HG02763 (cell line): Measurements from ENCODE around the gene RPA1.
"Not testable (repeated sequence)": the region's sequence is repeated elsewhere in the genome, so short reads cannot be mapped to it uniquely, and the experiment has no call there.

ENCODE experiments used
- ATAC-seq: cut with Tn5 transposase; IDR thresholded peaks from one replicate; pipeline ENCODE4 v1.9.1; 2021; ENCODE audit warnings: mild to moderate bottlenecking, moderate library complexity; ENCODE audit not compliant: unreplicated experiment

The RPA1 gene

GRCh38 chr17:1875597-1875996 is 45.8 kb downstream of the RPA1 start:
- no peak for ATAC-seq

DNA sequence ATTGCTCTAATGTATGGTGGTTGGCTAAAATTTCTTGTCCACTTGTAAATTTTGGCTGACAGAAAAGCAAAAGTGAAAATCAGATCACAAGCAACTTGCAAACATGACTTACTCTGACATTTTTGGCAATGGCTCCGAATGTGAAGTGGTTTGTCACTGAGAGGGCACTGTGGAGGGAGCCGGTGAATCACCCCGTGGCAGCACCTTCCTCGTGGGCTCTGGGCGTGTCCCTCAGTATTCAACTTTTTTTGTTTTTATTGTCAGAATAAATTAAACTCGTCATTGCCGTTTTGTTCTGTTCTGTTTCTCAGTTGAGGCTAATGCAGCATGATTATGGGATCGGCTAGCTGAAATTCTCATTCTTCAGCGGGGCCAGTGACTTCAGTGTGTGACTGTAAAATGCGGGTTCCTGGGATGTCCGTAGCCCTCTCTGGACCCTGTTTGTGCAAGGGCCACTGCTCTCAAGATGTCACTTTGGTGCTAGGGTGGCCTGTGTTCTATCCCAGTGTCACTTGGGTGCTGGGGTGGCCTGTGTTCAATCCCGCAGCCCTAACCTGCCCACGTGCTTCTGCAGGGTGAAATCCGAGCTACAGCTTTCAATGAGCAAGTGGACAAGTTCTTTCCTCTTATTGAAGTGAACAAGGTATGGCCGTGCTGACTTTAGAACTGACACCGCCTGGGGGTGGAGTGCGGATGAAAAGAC is 48.8 kb downstream of the RPA1 start:
- no peak for ATAC-seq

- no peak for ATAC-seq
Measured at GRCh38 chr17:1880851-1881630, 51.2 kb downstream of the RPA1 start.

DNA sequence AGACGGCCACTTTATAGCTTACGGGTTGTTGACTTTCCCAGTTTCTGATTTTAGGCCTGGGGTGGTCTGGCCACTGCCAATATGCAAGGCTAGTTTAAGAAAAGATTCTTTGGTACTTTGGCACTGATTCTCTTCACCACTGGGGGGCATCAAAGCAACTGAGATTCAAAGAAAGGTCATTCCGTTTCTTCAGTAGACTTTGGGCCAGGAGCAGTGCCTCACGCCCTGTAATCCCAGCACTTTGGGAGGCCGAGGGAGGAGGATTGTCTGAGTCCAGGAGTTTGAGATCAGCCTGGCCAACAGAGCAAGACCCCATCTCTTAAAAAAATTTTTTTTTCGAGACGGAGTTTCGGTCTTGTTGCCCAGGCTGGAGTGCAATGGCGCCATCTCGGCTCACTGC is 53.0 kb downstream of the RPA1 start:
- ATAC-seq: no peak

GRCh38 chr17:1883536-1883935 is 53.7 kb downstream of the RPA1 start:
- no peak for ATAC-seq

DNA sequence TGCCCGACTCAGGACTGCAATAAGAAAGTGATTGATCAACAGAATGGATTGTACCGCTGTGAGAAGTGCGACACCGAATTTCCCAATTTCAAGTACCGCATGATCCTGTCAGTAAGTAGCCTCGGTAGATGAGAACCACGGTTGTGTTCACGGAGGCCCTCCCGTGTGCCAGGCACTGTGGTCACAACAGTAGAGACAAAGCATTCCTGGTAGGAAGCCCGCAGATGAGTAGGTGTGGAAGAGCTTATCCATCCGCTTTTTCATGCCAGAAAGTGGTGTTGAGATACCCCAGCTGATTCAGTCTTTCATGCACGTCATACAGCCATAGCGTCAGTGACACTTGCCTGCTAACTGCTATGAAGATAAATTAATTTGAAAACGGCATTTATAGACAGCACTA is 58.9 kb downstream of the RPA1 start:
- ATAC-seq: no peak

DNA sequence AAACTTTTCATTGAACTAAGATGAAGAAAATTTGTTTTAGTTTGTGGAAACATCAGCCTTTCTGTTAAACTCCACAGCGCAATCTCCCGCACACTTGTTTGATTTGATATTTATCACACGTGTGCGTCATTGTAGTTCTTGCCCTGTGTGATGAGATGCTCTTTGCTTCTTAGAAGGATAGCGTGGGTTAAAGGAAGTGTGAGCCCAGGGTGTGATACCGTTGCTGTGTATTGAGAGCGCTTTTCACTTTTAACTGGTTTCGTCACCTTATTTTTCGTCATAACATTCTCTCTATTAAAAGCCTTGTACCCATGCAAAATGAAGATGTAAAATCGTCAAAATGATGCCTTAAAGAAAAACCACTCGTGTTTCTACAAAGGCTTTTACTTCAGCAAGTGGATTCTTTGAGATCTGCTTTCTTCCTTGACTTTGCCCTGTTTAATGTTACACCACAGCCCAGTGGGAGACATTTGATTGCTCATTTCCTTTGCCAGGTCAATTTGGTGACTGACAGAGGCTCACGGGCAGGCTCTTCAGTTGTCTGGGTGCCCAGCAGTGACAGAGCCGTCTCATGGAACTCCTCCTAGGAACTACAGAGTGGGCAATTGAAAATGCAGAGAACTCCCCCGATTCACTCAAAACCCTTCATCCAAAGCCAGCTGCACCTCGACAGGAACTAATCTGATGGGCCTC is 61.1 kb downstream of the RPA1 start:
- no peak for ATAC-seq

GRCh38 chr17:1894753-1895339 is 65.0 kb downstream of the RPA1 start:
- no peak for ATAC-seq

DNA sequence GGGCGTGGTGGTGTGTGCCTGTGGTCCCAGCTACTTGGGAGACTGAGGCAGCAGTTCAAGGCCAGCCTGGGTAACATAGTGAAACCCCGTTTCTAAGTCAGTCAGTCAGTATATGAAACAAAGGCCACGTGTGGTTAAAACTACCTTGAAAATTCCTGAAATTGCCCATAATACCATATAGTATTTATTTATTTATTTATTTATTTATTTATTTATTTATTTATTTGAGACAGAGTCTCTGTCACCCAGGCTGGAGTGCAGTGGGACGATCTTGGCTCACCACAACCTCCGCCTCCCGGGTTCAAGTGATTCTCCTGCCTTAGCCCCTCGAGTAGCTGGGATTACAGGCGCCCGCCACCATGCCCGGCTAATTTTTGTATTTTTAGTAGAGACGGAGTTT is 65.7 kb downstream of the RPA1 start:
- ATAC-seq: not testable (repeated sequence)

DNA sequence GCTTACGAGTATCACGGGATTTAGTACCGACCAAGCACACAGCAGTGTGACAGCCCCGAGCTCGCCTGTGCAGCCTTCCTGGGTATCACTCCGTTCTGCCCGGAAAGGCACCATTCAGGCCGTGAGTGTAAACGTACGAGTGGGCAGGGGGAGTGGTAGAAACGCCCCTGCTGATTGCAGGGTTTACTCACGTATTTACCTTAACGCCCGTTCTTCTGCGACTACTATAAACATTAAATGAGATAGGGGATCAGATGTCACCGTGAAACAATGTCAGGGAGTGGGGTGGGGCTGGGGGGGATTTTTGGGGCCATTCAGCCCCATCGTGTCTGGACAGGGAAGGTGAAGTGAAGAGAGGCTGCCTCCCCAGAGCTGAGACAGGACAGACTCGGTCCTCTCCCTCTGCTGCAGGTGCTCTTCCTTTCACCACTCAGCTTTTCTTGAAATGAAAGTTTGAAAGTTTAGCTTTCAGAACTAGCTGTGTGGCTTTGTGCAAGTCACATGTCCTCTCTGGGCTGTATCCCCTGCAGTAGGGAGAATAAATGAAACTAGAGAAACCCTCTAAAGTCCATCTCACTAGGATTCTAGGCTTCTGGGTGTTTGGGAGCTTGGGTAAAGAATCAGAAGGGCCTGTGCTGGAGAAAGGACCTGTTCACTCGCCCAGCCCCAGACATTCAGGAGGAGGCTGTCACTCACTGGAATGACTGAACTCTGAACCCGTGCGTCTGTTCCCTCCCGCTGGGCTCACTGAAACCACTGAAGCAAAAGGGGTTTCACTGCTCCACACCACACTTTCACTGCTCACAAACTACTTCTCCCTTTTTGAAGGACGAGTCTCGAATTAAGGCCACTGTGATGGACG is 66.7 kb downstream of the RPA1 start:
- no peak for ATAC-seq

DNA sequence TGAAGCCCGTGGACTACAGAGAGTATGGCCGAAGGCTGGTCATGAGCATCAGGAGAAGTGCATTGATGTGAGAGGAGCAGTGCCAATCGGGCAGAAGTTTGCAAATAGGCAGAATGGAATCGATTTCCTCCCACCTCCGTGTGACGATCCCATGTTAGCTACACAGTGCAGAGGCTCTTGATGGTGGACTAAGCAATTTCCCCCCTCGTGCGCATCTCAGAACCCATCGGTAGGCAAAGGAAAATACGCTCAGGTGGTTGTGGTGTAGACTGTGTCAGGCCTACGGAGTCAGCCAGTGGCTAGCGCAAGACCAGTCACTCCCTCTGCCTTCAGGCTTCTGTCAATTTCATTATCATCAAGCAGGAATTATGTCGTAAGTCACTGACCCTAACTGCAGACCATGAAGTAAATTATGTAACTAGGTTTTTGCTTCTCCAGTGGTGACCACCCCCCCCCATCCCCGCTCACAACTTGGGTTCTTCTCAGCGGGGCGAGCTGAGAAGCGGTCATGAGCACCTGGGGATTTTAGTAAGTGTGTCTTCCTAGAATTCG is 67.4 kb downstream of the RPA1 start:
- ATAC-seq: no peak

GRCh38 chr17:1898332-1898731 is 68.5 kb downstream of the RPA1 start:
- no peak for ATAC-seq

- no peak for ATAC-seq
Measured at GRCh38 chr17:1898872-1899271, 69.1 kb downstream of the RPA1 start.

DNA sequence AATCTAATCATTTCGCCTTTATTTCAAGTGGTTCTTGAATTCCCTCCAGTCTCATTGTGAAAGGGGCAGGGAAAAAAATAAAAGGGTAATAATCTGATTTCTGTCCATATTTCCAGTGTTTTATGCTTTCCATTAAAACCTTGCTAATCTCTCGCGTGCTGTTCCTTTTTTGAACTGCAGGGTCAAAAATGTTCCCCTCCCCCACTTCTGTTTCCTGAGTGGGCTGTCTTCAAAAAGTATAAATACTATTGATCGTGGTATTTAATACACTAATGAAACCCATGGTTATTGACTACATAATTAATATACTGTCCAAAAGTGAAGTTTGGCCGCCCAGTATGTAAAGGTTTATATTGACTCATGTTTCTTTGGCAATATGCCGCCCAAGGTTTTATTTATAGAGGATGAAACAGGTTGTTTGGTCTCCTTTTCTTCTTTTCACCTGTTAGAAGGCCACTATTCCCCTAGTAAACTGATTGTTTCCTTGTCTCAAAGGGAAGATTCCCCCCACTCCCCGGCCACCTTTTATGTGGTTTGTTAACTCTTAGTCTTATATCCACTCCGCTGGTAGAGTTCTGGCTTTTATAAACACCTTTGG is 69.7 kb downstream of the RPA1 start:
- no peak for ATAC-seq

DNA sequence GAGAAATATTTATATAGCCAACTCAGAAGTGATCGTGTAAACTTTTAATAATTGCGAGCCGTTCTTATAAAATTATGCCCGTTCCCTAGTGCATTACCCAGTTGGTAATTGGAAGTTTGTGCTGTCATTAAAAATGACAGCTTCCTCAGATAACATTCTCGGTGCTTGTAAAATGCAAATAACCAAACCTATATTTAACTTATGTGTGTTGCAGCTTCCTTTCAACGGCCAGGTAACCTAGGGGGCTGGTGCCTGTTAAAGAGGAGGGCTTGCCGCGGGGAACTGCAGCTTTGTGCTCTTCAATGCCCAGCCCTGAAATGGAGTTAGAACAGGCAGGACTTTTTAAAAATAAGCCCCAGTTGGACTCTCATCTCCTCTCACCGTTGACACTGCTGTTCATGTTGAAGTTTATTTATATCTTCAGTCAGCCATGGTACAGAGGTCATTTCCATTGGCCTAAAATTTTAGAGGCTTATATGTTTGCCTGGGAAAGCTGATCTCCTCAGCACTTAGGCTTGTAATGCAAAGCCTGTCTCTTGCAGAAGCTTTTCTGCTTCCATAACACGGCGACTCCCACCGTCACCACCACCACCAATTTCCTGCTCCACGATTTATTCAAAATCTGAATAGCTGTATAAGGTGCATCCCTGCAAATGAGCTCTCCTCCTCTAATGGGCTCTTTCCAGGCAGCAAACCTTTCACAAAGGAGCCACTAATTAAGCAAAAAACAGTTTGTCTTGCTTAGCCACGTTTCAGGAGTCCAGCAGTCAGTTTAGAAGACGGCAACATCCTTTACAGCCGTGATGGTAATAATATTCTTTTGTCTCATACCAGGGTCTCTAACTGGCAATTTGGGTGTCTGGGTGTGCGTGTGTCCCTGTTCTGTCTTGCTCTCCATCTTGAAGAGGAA is 74.7 kb downstream of the RPA1 start:
- no peak for ATAC-seq

DNA sequence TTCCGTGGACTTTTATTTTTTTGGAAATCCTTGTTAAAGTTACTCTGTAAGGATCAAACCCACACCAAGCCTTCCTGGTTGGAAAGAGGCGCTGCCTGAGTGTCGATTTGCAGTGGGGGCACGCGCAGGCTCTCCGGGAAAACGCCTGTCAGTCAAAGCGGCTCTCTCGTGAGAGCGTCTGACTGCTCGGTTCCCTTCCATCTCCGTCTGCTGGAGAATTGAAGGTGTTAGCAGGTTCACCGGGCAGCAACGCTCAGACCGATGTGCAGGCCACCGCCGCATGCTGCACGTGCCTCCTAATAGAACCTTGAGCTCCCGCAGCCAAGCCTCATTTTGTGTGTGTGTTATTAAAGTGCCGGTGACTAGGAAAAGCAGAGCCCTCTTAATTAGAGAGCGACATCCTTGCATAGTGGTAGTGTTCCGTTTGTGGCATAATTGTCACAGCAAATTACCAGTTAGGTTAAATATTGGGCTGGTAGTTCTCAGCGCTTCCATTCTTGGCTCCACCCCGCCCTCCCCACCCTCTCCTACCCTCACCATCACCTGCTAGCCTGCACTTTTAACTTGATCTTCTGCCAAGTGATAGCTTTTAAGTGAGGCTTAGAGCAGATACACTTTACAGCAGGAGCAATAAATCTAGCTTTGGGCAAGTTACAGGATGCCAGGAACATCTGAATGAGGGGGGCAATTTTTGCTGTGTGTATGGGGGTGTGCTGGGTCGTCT is 75.5 kb downstream of the RPA1 start:
- no peak for ATAC-seq

DNA sequence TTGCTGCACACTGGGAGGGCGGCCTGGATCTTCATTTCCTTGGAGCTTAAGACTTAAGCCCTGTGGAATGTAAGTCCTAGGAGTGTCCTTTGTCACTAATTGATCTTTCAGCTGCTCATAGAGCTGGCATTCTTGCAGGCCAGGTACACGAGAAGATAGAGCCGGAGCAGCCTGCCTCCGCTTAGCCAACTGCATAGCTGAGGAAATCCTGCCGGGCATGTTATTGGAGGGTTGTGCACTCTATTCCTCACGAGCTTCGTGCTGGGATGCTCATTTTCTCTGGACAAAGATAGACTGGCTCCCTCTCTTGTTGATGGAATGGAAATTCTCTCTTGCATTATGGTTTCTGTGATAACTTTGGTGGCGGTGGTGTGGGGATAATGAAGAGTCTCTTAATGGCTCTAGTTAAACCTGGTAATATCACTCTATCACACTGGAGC is 76.9 kb downstream of the RPA1 start:
- no peak for ATAC-seq

DNA sequence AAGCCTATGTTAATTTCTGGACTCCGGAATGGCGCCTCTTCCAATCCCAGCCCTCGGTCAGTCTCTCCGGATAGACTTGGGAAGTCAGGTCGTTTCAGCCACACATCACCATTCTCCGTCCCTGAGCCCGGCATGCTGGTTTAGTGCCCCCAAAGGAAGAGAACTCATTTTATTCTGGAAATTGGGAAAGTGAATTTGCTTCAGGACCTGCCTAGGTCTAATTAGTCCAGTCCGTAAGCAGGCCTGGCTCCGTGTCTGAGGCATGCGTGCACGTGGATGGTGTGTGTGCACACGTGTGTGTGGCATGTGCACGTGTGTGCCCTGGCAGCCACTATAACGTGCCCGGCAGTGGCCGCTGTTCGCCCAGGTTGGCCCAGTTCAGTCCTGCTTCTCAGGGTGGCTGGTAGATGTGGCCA is 77.4 kb downstream of the RPA1 start:
- no peak for ATAC-seq
